HG02973 (cell line): ENCODE results near the gene PDZRN4.

Source experiments
- ATAC-seq: cut with Tn5 transposase; IDR thresholded peaks from one replicate; pipeline ENCODE4 v1.9.1; 2021; ENCODE audit warnings: moderate library complexity; ENCODE audit not compliant: unreplicated experiment

Gene PDZRN4

DNA sequence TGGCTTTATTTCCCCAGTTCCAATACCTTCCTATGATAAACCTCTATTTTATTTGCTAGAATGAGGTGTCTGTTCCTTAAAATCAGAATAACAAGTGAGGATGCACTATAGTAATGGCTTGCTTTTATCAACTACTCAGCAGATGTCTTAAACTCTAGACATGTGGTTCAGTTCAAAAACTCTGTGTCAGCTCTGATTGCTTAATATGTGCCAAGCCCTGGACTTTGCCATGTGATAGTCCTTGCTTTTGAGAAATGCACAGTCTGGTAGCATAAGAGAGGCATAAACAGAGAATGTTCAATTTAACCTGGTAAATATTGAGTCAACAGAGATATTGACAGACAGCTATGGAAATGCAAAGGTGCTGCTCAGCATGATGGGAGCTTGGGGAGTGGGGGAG lies 254.8 kb downstream of the PDZRN4 start:
- no peak for ATAC-seq

DNA sequence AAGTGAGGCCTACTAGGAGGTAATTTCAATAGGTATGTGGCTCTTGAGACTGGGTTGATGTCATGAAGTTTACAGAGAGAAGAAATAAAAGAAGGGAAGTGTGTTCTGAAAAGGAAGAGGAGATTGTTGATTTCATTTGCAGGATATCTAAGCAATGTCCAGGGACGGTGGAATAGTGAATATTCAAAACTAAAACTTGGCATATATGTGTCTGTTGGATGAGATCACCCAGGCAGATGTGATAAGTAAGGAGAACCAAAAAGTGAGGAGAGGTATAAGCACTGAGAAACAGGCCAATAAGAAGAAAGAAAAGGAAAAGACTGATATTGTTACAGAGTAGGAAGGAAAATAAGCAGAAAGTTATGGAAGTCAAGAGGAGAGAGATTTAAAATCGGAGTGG lies 255.6 kb downstream of the PDZRN4 start:
- ATAC-seq: no peak

DNA sequence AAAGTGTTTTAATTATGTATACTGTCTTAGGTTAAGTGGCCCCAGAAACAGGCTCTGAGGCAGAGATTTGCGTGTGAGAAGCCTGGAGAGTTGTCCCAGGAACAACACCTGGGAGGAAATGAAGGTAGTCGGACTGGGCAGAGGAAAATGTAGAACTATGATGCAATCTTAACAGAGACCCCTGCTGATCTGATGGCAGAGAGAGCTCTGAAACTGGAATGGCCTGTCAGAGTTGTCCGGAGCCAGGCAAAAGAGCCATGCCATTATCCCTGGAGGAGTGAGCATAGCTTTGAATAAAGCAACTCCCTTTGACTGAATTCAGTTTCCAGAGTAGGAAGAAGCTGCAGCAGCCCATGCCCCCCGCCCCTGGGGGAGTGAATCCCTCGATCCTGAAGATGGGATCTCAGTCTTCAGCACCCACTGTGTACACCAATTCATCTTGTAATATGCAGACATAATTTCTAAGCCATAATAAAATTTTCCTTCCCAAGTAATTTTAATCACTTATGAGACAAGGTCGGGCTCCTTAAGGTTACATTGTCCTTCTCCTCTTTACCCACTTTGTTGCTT lies 264.8 kb downstream of the PDZRN4 start:
- ATAC-seq: no peak

DNA sequence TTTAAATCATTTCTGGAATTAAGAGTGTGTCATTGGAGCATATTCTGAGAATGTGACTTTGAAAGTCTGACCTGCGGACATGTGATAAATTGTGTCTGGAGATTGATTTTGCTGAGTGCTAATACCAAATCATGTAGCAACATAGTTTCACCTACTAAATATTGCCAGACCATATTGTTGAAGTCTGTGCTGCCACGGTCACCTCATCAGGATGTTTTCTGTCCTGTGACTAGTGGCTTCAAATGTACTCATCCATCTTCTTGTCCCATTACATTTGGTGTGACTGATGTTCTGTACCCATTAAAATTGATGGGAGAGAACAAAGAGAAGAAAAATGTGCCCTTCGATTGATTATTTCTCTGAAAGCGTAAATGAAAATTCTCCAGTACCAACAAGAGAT lies 265.3 kb downstream of the PDZRN4 start:
- no peak for ATAC-seq

GRCh38 chr12:41459111-41459905 lies 271.2 kb downstream of the PDZRN4 start:
- no peak for ATAC-seq

DNA sequence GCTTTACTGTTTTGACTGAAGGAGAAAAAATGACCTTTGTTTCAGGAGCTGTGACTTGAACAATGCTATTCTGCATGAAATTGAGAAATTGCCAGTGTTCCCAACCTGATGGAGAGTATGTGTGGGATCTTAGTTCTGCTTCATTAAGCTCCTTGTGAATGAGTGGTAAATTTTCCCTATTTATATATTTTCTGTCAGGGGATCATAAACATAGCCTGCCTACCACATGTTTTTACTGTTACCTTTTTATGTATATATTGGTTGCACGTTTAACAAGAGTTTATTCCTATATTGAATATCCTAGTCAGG lies 271.7 kb downstream of the PDZRN4 start:
- ATAC-seq: no peak

DNA sequence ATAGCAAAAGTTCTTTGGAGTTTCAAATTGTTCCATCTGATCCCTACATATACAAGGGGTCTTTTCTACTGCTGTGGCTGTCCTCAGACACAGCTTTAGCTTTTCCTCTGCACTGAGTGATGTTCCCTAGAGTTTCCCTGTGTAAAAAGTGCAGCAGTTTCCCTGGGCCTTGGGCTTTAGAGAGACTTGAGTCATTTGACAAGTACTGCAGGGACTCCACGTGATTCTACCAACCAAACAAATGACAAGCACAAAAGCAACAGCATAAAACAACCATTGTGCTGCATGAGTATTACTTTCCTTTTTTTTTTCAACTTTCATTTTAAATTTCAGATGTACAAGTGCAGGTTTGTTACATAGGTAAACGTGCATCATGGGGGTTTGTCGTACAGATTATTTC lies 272.8 kb downstream of the PDZRN4 start:
- ATAC-seq: no peak

DNA sequence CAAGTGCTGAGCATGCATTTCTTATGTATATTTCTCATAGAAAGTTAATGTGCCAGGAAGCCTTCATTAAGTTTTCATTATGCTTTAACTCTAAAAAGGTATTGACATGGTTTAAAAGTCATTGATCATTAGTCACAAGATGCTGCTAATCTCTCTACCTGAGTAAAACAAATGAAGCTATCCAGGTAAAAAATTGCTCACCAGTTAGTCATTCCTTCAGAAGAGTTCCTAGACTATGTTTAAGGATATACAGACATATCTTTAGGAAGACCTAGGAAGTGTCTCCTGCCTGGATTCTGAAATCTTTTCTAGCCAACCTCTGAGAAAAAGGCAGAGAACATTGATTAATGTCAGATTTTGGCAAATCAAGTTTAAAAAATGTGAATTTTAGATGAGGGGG lies 274.2 kb downstream of the PDZRN4 start:
- ATAC-seq: no peak

GRCh38 chr12:41465526-41465925 lies 277.4 kb downstream of the PDZRN4 start:
- ATAC-seq: no peak

DNA sequence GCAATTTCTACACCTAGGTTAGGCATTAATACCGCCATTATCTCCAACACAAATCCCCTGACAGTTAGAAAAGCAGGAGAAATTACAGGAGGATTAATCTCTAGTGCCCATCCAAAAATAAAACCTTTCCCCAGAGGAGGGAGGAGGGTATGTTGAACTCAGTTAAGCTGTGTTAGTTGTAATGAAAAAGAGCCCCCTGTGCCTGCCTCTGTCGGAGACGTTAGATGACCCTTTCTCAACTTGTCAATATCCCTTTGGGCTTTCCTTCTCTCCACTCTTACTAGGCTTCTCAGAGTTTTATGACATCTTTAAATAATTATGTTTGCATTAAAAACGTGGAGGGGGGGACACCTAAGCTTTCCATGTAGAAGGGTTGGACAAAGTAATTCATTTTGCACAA lies 278.2 kb downstream of the PDZRN4 start:
- no peak for ATAC-seq

DNA sequence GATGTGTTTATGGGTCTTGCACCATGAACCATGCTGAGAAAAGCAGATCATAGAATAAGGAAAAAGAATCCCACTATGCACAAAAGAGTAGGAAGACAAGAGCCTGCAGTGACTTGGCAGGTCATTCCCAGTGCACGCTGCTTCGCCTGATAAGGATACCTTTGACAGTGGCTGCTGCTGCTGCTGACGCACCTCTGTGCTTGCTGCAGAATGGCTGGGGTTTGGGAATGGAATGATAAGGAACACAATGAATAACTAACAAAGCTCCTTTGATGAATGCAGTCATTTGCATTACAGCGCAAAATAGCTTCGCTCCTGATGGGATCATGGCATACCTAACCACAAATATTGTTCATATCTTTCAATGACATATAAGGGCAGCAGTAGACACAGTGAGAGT lies 278.7 kb downstream of the PDZRN4 start:
- ATAC-seq: no peak

DNA sequence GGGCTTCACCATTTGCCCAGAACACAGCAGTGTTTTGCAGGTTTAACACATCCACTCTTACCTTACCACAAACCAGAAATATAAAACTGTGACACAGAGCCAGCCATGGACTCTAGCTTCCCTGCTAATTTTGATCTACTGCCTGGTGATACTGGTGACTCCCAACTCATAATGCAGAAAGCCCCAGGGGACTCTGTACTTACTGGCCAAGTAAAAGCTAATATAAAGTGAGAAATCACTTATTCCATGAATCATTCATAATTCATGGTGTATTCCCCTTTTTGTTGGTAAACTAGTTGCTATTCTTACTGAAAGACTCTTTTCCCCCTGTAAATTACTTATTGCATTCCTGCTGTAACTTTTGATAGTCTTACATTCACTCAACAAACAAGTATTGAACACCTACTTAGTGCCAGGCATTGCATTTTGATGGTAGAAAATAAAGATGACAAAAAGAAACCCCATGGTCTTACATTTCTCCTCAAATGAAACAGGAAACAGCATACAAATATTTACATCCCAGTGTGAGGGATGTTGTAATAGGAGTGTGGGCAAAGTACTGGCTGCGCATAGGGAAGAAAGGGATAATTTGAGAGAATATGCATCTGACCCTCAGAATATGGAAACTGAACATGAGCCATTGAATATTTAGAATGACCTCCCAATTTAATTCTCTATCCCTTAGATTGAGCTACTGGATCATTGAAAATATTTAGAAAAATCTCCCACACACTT lies 279.6 kb downstream of the PDZRN4 start:
- no peak for ATAC-seq

DNA sequence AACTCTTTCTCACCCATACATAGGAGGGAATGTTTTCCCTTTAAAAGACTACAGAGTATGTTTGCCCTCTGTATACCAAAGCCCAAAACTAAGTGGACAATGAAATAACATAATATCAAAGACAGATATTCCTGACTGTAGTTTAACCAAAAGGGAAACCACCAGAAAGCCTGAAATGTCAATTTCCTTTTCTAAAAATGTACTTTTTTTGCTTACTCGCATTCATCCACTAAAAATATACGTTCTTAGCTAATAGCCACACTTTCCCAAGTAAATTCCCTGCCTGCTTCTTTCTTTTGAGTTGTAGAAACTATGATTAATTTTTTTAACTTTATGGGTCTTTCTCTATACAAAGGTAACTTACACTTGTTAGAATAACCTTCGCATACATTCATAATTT lies 280.2 kb downstream of the PDZRN4 start:
- no peak for ATAC-seq

GRCh38 chr12:41468756-41469155 lies 280.6 kb downstream of the PDZRN4 start:
- no peak for ATAC-seq

GRCh38 chr12:41473441-41473840 lies 285.3 kb downstream of the PDZRN4 start:
- no peak for ATAC-seq

DNA sequence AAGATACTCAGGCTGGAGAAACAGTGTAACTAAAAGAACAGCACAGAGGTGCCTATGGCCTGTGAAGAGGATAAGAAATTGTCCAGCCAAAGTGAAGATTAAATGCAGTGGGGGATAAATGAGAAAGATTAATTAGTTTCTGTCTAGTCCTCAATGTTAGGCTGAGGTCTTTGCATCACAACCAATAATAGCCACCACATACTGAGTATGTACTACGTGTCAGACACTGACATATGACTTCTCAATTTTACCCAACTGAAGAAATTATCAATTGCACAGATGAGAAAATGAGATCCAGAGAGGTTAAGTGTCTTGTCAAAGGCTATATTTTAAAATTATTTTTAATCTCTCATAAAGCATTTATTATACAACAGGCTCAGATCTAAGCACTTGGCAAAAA lies 285.9 kb downstream of the PDZRN4 start:
- ATAC-seq: no peak

DNA sequence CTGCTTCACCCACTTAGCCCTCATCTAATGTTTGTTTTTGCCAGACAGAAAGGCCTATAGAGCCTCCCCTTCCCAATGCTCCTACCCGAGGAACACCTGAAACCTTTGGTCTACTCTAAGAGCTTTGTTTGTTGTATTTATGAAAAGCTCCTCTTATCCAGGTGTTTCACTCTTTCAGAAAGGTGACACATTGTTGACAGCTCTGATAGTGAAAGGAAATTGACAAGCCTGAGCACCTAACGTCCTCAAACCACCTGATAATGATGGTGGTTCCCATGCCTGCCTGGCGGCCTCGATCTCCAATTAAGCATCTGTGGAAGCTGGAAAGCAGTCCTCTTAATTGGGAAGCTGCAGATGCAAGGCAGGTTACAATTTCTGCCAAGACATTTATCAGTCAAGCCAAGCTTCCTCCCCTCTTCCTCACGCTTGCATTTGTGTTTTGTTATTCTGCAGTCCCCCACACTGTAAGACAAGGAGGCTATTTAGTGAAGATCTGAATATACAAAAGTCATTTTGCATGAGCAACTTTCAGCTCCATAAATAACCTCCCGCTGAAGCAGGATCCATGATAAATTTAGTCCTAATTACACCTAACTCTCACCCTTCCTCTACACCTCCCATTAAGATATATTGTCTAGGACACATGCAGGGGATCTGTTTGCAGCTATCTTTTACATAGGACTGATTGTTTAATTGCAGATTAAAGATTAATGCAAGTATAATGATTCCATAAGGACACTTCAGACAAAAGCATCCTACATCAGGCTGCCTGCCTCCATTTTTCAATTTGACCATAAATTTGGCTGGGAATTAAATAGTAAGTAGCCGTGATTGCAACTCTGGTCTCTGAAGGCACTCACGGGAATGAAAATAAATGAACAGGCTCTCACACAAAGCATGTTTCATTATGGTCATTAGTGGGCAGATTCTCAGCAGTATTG lies 288.6 kb downstream of the PDZRN4 start:
- ATAC-seq: no peak

DNA sequence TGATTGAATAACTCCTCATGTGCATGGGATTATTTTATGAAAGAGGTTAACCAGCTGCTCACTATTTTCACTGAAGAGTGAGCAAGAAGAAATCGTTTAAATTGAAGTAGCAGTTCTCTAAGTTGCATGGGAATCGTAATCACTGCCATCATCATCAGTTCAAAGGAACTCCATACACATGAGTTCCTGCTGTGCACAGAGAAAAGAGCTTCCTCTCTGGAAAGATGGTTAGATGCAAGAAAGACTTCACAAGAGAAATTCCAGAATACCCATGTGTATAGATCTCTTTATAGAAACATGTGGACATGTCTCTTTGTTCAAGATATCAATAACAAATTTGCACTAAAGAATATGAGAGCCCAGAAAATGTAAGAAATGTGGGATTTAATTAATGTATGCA lies 291.3 kb downstream of the PDZRN4 start:
- ATAC-seq: no peak

- no peak for ATAC-seq
Observed at GRCh38 chr12:41485203-41485602, 297.1 kb downstream of the PDZRN4 start.

DNA sequence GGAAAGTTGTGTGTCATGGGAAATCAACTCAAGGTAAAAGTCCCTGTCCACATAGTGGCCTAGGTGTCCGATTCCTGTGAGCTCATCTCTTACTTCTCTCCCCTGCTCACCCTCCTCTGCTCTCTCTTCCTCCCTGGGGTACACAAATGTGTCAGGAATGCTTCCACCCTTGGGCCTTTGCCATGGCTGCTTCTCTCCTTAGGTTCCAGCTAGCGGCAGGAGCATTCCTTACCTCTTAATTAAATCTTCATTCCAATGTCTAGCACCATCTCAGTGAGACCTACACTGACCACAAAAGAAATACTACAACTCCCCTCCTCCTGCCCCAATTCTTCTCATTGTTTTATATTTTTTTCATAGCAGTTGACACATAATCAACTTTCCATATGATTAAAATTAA lies 298.6 kb downstream of the PDZRN4 start:
- no peak for ATAC-seq

DNA sequence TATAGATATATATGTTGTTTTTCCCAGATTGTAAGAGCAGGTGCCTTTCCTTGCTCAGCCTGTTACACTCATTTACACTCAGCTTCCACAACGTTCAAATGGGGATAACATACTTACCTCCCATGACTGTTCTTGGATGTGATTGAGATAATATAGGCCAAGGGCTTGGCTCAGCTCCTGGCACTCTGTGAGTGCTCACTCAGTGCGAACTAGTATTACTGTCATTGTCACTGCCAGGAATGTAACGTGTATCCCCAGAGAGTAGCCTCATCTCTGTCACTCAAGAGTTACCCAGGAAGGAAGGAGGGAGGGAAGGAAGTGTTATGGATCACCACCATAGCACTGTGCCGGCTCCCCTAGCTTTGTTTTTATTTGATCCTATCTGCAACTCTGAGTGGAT lies 307.9 kb downstream of the PDZRN4 start:
- ATAC-seq: no peak
